ENCODE results near the gene METTL15. TPM values are rescaled to one million over a fixed set of nuclear protein-coding genes. Genes with fewer than 3 reads are reported as not detected.
"Not testable (repeated sequence)": the region's sequence is repeated elsewhere in the genome, so short reads cannot be mapped to it uniquely, and the experiment has no call there.

METTL15 gene
- total RNA-seq, 1 donor from 2014 or later = 16.3 TPM

DNA sequence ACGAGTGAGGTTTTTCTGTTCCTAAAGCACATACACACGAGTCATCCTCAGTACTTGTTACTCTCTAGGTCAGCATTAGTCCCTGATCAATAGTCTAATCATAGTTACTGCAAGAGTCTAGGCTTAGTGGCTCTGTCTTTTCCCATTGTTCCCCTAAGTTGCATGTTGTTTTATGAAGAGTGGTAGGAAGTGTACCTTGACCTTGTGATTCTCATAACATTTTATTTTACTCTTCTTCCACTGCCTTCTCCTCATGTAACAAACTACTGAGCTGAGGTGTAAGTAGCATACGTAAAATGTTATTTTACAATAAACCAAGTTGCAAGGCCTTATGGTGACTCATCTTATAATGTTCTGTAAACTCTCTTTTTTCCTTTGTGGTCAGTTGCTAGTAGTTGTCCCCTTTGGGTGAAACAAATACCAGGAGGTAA is 15.0 kb downstream of the METTL15 start:
- no peak overlapping the region for H3K4me3 Mint-ChIP-seq (ENCODE audit: unreplicated experiment)
- H3K27me3 Mint-ChIP-seq (ENCODE audit: unreplicated experiment) = no peaks in the 10 kb centered on the region
- no peaks in the 10 kb centered on the region for H3K9me3 Mint-ChIP-seq (ENCODE audit: unreplicated experiment)
- H3K36me3 Mint-ChIP-seq (ENCODE audit: unreplicated experiment) = peaks cover 11% of the 10 kb centered on the region
- TF ChIP-seq, protein P1, sequence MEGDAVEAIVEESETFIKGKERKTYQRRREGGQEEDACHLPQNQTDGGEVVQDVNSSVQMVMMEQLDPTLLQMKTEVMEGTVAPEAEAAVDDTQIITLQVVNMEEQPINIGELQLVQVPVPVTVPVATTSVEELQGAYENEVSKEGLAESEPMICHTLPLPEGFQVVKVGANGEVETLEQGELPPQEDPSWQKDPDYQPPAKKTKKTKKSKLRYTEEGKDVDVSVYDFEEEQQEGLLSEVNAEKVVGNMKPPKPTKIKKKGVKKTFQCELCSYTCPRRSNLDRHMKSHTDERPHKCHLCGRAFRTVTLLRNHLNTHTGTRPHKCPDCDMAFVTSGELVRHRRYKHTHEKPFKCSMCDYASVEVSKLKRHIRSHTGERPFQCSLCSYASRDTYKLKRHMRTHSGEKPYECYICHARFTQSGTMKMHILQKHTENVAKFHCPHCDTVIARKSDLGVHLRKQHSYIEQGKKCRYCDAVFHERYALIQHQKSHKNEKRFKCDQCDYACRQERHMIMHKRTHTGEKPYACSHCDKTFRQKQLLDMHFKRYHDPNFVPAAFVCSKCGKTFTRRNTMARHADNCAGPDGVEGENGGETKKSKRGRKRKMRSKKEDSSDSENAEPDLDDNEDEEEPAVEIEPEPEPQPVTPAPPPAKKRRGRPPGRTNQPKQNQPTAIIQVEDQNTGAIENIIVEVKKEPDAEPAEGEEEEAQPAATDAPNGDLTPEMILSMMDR (IDR thresholded peaks at IDR 0.05) = no peak
- H3K27ac Mint-ChIP-seq (ENCODE audit: unreplicated experiment) = peak overlapping the region; percentile 84
- no peak for DNase-seq (ENCODE audit: extremely low spot score, unreplicated experiment)
- peaks cover 19% of the 10 kb centered on the region for H3K4me1 Mint-ChIP-seq (ENCODE audit: unreplicated experiment)

DNA sequence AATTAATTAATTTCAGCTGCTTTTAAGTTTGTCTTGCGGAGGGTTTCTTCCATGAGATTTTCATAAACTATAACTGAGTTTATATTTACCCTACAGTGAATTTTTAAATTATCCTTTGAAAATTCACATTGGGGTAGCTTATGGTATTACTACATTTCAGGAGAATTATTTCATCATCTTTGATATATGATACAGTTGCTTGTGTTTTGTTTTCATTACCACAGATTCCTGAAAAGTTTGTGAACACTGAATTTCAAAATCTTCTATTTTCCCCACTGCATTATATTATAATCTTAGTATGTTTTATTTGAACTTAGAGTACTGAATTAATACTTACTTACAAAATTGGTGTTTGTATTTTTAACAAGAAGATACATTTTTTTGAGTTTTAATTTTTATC is 24.4 kb downstream of the METTL15 start:
- H3K27ac Mint-ChIP-seq (ENCODE audit: unreplicated experiment) = peak overlapping the region; percentile 2
- H3K36me3 Mint-ChIP-seq (ENCODE audit: unreplicated experiment) = peaks cover 35% of the 10 kb centered on the region
- no peak for DNase-seq (ENCODE audit: extremely low spot score, unreplicated experiment)
- no peak overlapping the region for H3K4me3 Mint-ChIP-seq (ENCODE audit: unreplicated experiment)
- no peaks in the 10 kb centered on the region for H3K27me3 Mint-ChIP-seq (ENCODE audit: unreplicated experiment)
- H3K9me3 Mint-ChIP-seq (ENCODE audit: unreplicated experiment) = peaks cover 24% of the 10 kb centered on the region
- TF ChIP-seq, protein P1 (IDR thresholded peaks at IDR 0.05) = no peak
- peaks cover 10% of the 10 kb centered on the region for H3K4me1 Mint-ChIP-seq (ENCODE audit: unreplicated experiment)

DNA sequence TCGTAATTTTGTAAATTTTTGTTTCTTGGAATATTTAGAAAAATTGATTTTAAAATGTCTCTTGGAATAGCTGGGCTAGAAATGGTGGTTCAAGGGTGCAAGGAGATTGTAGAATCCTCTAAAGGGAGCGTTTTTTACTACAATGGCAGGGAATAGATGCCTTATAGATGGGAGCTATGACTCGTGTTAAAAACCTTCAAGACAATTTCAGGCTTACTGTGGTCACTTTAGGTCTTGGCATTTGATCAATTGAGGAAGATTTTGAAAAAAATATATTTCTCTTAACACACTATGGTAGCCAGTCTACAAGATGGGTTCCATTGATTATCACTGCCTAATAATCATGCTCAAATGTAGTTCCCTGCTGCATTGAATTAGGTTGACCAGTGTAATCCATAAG is 25.0 kb downstream of the METTL15 start:
- Mint-ChIP-seq H3K9me3 (ENCODE audit: unreplicated experiment) (peaks cover 28% of the 10 kb centered on the region), H3K4me3 (ENCODE audit: unreplicated experiment) (no peak overlapping the region), H3K27ac (ENCODE audit: unreplicated experiment) (no peak overlapping the region), H3K36me3 (ENCODE audit: unreplicated experiment) (peaks cover 41% of the 10 kb centered on the region), H3K4me1 (ENCODE audit: unreplicated experiment) (peaks cover 10% of the 10 kb centered on the region), H3K27me3 (ENCODE audit: unreplicated experiment) (no peaks in the 10 kb centered on the region)
- DNase-seq (ENCODE audit: extremely low spot score, unreplicated experiment) = no peak
- TF ChIP-seq, protein P1 (IDR thresholded peaks at IDR 0.05) = no peak

DNA sequence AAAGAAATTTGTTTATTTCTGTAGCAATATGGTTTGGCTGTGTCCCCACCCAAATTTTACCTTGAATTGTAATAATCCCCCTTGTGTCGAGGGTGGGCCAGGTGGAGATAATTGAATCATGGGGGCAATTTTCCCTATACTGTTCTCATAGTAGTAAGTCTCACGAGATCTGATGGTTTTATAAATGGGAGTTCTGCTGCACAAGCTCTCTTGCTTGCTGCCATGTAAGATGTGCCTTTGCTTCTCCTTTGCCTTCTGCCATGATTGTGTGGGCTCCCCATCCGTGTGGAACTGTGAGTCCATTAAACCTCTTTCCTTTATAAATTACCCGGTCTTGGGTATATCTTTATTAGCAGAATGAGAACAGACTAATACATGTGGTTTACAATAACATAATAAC is 28.0 kb downstream of the METTL15 start:
- Mint-ChIP-seq H3K36me3 (ENCODE audit: unreplicated experiment) (peaks cover 52% of the 10 kb centered on the region), H3K9me3 (ENCODE audit: unreplicated experiment) (peaks cover 33% of the 10 kb centered on the region)
- not testable (repeated sequence) for H3K4me3 Mint-ChIP-seq (ENCODE audit: unreplicated experiment); H3K27ac Mint-ChIP-seq (ENCODE audit: unreplicated experiment); DNase-seq (ENCODE audit: extremely low spot score, unreplicated experiment); H3K27me3 Mint-ChIP-seq (ENCODE audit: unreplicated experiment); H3K4me1 Mint-ChIP-seq (ENCODE audit: unreplicated experiment)

DNA sequence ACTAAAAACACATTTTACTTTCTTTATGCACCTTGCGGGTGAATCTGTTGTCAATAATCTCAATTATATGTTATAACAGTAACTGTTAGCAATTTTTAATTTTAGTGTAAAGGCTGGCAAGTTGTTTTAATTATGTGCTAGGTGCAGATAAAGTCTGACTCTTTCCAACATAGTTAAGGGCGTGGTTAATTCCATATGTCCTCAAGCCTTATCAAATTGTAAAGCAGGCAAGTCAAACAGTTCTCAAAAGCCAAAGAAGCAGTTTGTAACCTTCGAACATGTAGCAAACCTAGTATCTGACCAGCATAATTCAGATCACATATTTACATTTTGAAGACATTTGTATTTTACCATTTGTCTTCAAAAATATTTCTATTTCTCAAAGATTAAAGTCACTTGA is 29.2 kb downstream of the METTL15 start:
- Mint-ChIP-seq H3K9me3 (ENCODE audit: unreplicated experiment) (peaks cover 33% of the 10 kb centered on the region), H3K27ac (ENCODE audit: unreplicated experiment) (no peak overlapping the region), H3K4me3 (ENCODE audit: unreplicated experiment) (no peak overlapping the region), H3K27me3 (ENCODE audit: unreplicated experiment) (no peaks in the 10 kb centered on the region), H3K4me1 (ENCODE audit: unreplicated experiment) (peaks cover 8% of the 10 kb centered on the region), H3K36me3 (ENCODE audit: unreplicated experiment) (peaks cover 54% of the 10 kb centered on the region)
- DNase-seq (ENCODE audit: extremely low spot score, unreplicated experiment) = no peak
- TF ChIP-seq, protein P1 (IDR thresholded peaks at IDR 0.05) = no peak

DNA sequence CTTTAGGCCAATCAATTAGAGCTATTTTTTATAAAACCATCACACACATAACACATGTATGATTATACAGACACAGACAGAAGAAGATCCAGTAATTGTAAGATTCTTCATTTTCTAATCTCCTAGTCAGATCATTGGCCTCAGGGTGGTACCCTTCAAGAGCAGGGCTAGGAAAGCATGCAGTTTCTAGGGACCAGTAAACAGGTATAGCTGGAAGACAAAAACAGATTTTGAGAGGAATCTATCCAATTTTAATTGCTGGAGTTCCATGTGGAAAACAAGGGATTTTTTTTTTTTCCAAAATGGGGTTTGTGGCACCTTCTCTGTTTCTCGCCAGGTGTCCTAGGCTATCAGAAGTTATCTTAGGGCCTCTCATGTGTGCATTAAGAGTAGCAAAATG is 29.6 kb downstream of the METTL15 start:
- no peak overlapping the region for H3K27ac Mint-ChIP-seq (ENCODE audit: unreplicated experiment)
- H3K4me1 Mint-ChIP-seq (ENCODE audit: unreplicated experiment) = peaks cover 4% of the 10 kb centered on the region
- no peak for DNase-seq (ENCODE audit: extremely low spot score, unreplicated experiment)
- peaks cover 54% of the 10 kb centered on the region for H3K36me3 Mint-ChIP-seq (ENCODE audit: unreplicated experiment)
- no peak overlapping the region for H3K4me3 Mint-ChIP-seq (ENCODE audit: unreplicated experiment)
- TF ChIP-seq, protein P1 (IDR thresholded peaks at IDR 0.05) = no peak
- no peaks in the 10 kb centered on the region for H3K27me3 Mint-ChIP-seq (ENCODE audit: unreplicated experiment)
- H3K9me3 Mint-ChIP-seq (ENCODE audit: unreplicated experiment) = peaks cover 32% of the 10 kb centered on the region
